HepG2 (cell line): Measurements from ENCODE around the gene KCNIP3. TPM values are rescaled to one million over a fixed set of nuclear protein-coding genes. Genes with fewer than 3 reads are reported as not detected.

ENCODE experiments used
- ATAC-seq: fragments of 200-7000 bp; cut with Tn5 transposase; 3 replicates; pipeline ENCODE4 v1.9.1; 2020; ENCODE audit warnings: mild to moderate bottlenecking, moderate library complexity
- BruUV-seq: library from RNA; stranded (reverse); fragments of 400-500 nt; replicated peaks from 2 replicates; lab custom pipeline; 2021; lab: Mats Ljungman, UMichigan
- CTCF ChIA-PET: fragments of 300-600 bp; formaldehyde crosslinking; extraction: SDS; loops from one replicate; lab custom pipeline; 2021; ENCODE audit warnings: low total read pairs, inconsistent platforms, low intra/inter-chr PET ratio; lab: Yijun Ruan, JAX
- POLR2A ChIA-PET: fragments of 350-600 bp; sonication (Branson Sonifier 250); formaldehyde crosslinking; loops from one replicate; lab custom pipeline; 2020; ENCODE audit warnings: antibody characterized with exemption, inconsistent platforms; lab: Yijun Ruan, JAX
- DNase-seq: peaks from one replicate; pipeline ENCODE4 v3.0.0-alpha.2; 2015; ENCODE audit warnings: low spot score
- FAIRE-seq: peaks from 3 replicates; lab custom pipeline; 2011; peaks lifted over from hg19 to GRCh38; lab: Jason Lieb, UNC
- H2AFZ ChIP-seq: one replicate; pipeline ENCODE4 v1.6.1; 2011; ENCODE audit warnings: low read length, inconsistent platforms
- H3K27ac ChIP-seq: fragments of 300-600 bp; 3 replicates; pipeline ENCODE4 v1.8.0; 2011; ENCODE audit warnings: mixed run types, mild to moderate bottlenecking, mixed read lengths, low read length, inconsistent platforms; ENCODE audit not compliant: insufficient read depth; ENCODE audit errors: extremely low read length
- H3K27me3 ChIP-seq, 2 experiments: fragments of 200-600 bp in 1 of 2; 2 replicates in 1 of 2; 3 replicates in 1 of 2; pipeline versions ENCODE4 v1.6.0 to v1.8.0; 2011; ENCODE audit warnings: low read length in 2 of 2, mild to moderate bottlenecking in 2 of 2, moderate library complexity in 2 of 2, inconsistent platforms in 1 of 2; ENCODE audit not compliant: insufficient read depth in 2 of 2, control insufficient read depth in 1 of 2
- H3K36me3 ChIP-seq, 2 experiments: fragments of 200-600 bp in 1 of 2; replicated peaks in 1 of 2; 2 replicates in 1 of 2; 3 replicates in 1 of 2; pipeline versions ENCODE4 v1.5.1 to v1.8.0; 2011; ENCODE audit warnings: low read length in 2 of 2, inconsistent platforms in 1 of 2; ENCODE audit not compliant: insufficient read depth in 2 of 2, control insufficient read depth in 1 of 2
- H3K4me1 ChIP-seq: 2 replicates; pipeline ENCODE4 v1.5.1; 2012; ENCODE audit warnings: low read length, inconsistent platforms; ENCODE audit not compliant: insufficient read depth
- H3K4me2 ChIP-seq: 2 replicates; pipeline ENCODE4 v1.6.0; 2011; ENCODE audit warnings: low read depth, low read length, inconsistent platforms
- H3K4me3 ChIP-seq, 3 experiments: fragments of 200-600 bp in 1 of 3; sonication (generic), shearing (Covaris generic) in 1 of 3; replicated peaks in 1 of 3; 2 replicates each; pipeline ENCODE4 v1.5.1; 2011 to 2016; ENCODE audit warnings: low read length in 3 of 3, inconsistent platforms in 2 of 3, low read depth in 2 of 3, mild to moderate bottlenecking in 2 of 3, control low read depth in 1 of 3, mixed read lengths in 1 of 3; ENCODE audit not compliant: insufficient read depth in 1 of 3
- H3K79me2 ChIP-seq: one replicate; pipeline ENCODE4 v1.6.1; 2011; ENCODE audit warnings: low read length, inconsistent platforms; ENCODE audit not compliant: insufficient read depth
- H3K9ac ChIP-seq: 2 replicates; pipeline ENCODE4 v1.6.0; 2011; ENCODE audit warnings: mild to moderate bottlenecking, low read depth, low read length, inconsistent platforms; ENCODE audit not compliant: insufficient read depth
- H3K9me3 ChIP-seq: 2 replicates; pipeline ENCODE4 v1.5.1; 2012; ENCODE audit warnings: mild to moderate bottlenecking, low read length
- H4K20me1 ChIP-seq: 2 replicates; pipeline ENCODE4 v1.6.0; 2011; ENCODE audit warnings: inconsistent platforms, mild to moderate bottlenecking, low read length, moderate library complexity; ENCODE audit not compliant: insufficient read depth
- HOXA9 ChIP-seq: sonication (generic); formaldehyde crosslinking; IDR thresholded peaks from 2 replicates; pipeline ENCODE4 v1.8.1; 2022; ENCODE audit warnings: missing genetic modification reagents, mild to moderate bottlenecking, moderate library complexity, borderline replicate concordance
- ZFP62 ChIP-seq: sonication (generic); formaldehyde crosslinking; IDR thresholded peaks from 2 replicates; pipeline ENCODE4 v1.4.0; 2020; ENCODE audit warnings: missing genetic modification reagents
- WGBS: methylation state at CpG from one replicate; pipeline ENCODE4 v1.1.6; 2017; ENCODE audit warnings: low lambda C conversion rate; 5-methylcytosine and 5-hydroxymethylcytosine counted together
- in situ Hi-C: cut with HindIII; loops from 2 replicates; pipeline ENCODE4 v1.10.0; 2017; ENCODE audit warnings: low pct_unique_long_range_greater_than_20kb; ENCODE audit not compliant: extremely low pct_ligation_motif_present
- intact Hi-C: fragments of 100-400 bp; cut with micrococcal nuclease; formaldehyde crosslinking; loops from one replicate; pipeline ENCODE4 v1.10.0; 2022; ENCODE audit not compliant: unreplicated experiment
- polyA plus RNA-seq, 8 experiments: library from polyadenylated mRNA; depleted of rRNA in 3 of 8; stranded (reverse) in 7 of 8; unstranded in 1 of 8; fragments of >200 nt; fragmentation: Illumina TruSeq in 4 of 8; extraction: Trizol in 4 of 8; gene quantifications; 2 replicates each; pipeline versions ENCODE4 v1.2.1 to v1.2.3, GENCODE V29; 2011 to 2016; ENCODE audit warnings: low read depth in 4 of 8, missing spikeins in 1 of 8, mixed read lengths in 1 of 8; ENCODE audit not compliant: insufficient read depth in 1 of 8
- total RNA-seq, 5 experiments: library from RNA; depleted of rRNA; stranded (reverse); fragments of >200 nt; fragmentation: Illumina TruSeq; extraction: Trizol; gene quantifications; 2 replicates each; pipeline ENCODE4 v1.2.3, GENCODE V29; 2016; ENCODE audit warnings: low read depth in 1 of 5
- TF ChIP-seq, protein P1 (sequence below): sonication (generic); formaldehyde crosslinking; IDR thresholded peaks from 2 replicates; pipeline ENCODE4 v1.5.1; 2020; ENCODE audit warnings: mild to moderate bottlenecking, missing genetic modification reagents, moderate library complexity
- TF ChIP-seq, protein P2 (sequence below): sonication (generic); formaldehyde crosslinking; IDR thresholded peaks from 2 replicates; pipeline ENCODE4 v1.4.0; 2020; ENCODE audit warnings: missing genetic modification reagents; ENCODE audit errors: not compliant biosample characterization

The KCNIP3 gene
- total and polyA plus RNA-seq, 2 of the 13 experiments (the other 11 are each of a cell fraction or from before 2014, with no cell fraction given): not detected

DNA sequence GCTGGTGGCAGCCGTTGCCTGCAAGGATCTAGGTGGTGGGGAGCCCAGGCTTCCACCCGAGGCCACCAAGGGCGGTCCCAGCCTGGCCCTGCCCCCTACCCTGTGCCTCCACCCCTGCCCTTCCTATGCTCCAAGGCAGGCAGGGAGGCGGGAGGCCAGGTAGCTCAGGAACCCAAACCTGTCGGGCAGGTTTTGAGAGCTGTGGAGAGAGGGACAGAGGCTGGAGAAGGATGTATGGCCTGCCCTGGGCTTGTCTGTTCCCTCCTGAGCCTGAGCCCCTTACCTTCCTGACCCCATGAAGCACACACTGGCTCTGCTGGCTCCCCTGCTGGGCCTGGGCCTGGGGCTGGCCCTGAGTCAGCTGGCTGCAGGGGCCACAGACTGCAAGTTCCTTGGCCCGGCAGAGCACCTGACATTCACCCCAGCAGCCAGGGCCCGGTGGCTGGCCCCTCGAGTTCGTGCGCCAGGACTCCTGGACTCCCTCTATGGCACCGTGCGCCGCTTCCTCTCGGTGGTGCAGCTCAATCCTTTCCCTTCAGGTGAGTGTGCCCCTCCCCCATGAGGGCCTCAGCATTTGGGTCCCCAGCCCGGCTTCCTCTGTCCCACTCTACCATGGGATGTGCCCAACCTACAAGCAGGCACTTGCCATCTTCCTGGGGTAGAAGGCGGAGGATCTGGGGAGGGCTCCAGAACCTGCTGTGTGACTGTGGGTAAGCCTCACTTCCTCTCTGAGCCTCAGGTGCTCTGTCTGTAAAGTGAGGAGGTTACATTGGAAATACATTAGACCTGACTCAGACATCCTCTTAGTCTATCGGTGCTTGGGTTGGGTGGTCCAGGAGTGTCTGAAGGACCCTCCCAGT lies 22.6 kb upstream of the KCNIP3 start, which contains the start of gene PROM2:
PROM2 (plus strand) TSS at position 159 of the 860 bp plus-strand sequence; CDS start at position 296, 137 bp downstream.
- ATAC-seq (no peak), DNase-seq (no peak), FAIRE-seq (no peak)
- Histone ChIP-seq H3K27ac (no peak within 1 kb of the TSS), H2AFZ (no peak within 1 kb of the TSS), H3K4me2 (no peak within 1 kb of the TSS), H3K27me3 (peaks cover 9 to 27% of the 10 kb centered on the region in 2 experiments; a peak in 4 of 5 replicates), H3K9ac (no peak within 1 kb of the TSS), H3K4me1 (no peaks in the 10 kb centered on the region), H3K79me2 (no peaks in the 10 kb centered on the region), H3K9me3 (no peaks in the 10 kb centered on the region), H3K4me3 (no peak within 1 kb of the TSS), H4K20me1 (no peaks in the 10 kb centered on the region), H3K36me3 (no peaks in the 10 kb centered on the region)
- intact Hi-C loops (no loop called here), in situ Hi-C loops (no loop called here)
- no peak for TF ChIP-seq HOXA9 (CRISPR knock-in tag)
- TF ChIP-seq ZFP62: no peak
- TF ChIP-seq, protein P1, sequence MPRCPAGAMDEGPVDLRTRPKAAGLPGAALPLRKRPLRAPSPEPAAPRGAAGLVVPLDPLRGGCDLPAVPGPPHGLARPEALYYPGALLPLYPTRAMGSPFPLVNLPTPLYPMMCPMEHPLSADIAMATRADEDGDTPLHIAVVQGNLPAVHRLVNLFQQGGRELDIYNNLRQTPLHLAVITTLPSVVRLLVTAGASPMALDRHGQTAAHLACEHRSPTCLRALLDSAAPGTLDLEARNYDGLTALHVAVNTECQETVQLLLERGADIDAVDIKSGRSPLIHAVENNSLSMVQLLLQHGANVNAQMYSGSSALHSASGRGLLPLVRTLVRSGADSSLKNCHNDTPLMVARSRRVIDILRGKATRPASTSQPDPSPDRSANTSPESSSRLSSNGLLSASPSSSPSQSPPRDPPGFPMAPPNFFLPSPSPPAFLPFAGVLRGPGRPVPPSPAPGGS: no peak
- TF ChIP-seq, protein P2, sequence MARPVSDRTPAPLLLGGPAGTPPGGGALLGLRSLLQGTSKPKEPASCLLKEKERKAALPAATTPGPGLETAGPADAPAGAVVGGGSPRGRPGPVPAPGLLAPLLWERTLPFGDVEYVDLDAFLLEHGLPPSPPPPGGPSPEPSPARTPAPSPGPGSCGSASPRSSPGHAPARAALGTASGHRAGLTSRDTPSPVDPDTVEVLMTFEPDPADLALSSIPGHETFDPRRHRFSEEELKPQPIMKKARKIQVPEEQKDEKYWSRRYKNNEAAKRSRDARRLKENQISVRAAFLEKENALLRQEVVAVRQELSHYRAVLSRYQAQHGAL (CRISPR knock-in tag): no peak
- ChIA-PET POLR2A (no interaction called here), CTCF (no interaction called here)
- 29% methylated on average over 14 of the region's 17 CpGs for WGBS
- no TSS peak for BruUV-seq
